SH-SY5Y (cell line): ENCODE results near the gene CCT2.

Source experiments
- GATA2 ChIP-seq: IDR thresholded peaks from 2 replicates; pipeline ENCODE4 v1.6.1; 2011; ENCODE audit warnings: mild to moderate bottlenecking, low read depth, low read length
- GATA3 ChIP-seq: IDR thresholded peaks from 2 replicates; pipeline ENCODE4 v1.6.1; 2011; ENCODE audit warnings: low read depth, mild to moderate bottlenecking, low read length, moderate library complexity

DNA sequence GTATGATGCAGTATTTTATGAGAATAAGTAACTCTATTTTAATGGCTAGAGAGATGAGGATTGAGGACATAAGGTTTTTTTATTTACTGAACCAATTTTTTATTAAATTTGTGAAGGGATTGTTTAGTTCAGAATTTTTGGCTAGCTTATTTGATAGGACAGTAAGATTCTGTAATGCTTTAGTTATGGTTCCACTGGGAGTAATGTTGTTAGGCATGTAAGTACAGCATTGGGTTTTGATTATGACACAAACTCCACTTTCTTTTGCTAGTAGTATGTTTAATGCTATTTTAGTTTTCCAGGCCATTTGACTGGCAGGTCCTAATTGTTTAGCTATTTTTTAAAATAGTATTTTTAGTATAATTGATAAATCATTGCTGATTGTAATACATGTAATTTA, 59.3 kb downstream of the CCT2 start:
- no peak for TF ChIP-seq GATA3
- no peak for TF ChIP-seq GATA2
